NT2/D1 (cell line): ENCODE results near the gene ATP1A1.

ENCODE experiments used
- DNase-seq: peaks from one replicate; pipeline ENCODE4 v3.0.0-alpha.2; 2011; ENCODE audit warnings: low read depth, low spot score
- H3K27me3 ChIP-seq: 2 replicates; pipeline ENCODE4 v1.6.0; 2011; ENCODE audit warnings: mild to moderate bottlenecking; ENCODE audit not compliant: insufficient read length, insufficient read depth
- H3K36me3 ChIP-seq: 2 replicates; pipeline ENCODE4 v1.6.1; 2011; ENCODE audit warnings: mild to moderate bottlenecking, low read length, mixed read lengths; ENCODE audit not compliant: insufficient read depth, insufficient read length
- H3K4me1 ChIP-seq: 2 replicates; pipeline ENCODE4 v1.5.1; 2011; ENCODE audit not compliant: insufficient read depth, insufficient read length
- H3K4me3 ChIP-seq: 2 replicates; pipeline ENCODE4 v1.5.1; 2011; ENCODE audit warnings: low read depth; ENCODE audit not compliant: insufficient read length
- H3K9ac ChIP-seq: 2 replicates; pipeline ENCODE4 v1.6.0; 2011; ENCODE audit warnings: low read depth; ENCODE audit not compliant: insufficient read length
- H3K9me3 ChIP-seq: 2 replicates; pipeline ENCODE4 v1.5.1; 2011; ENCODE audit warnings: mild to moderate bottlenecking, low read length; ENCODE audit not compliant: insufficient read depth
- SUZ12 ChIP-seq: IDR thresholded peaks from 2 replicates; pipeline ENCODE4 v1.6.1; 2011; ENCODE audit not compliant: insufficient read length, insufficient read depth; ENCODE audit errors: extremely low read depth
- YY1 ChIP-seq: IDR thresholded peaks from 2 replicates; pipeline ENCODE4 v1.6.1; 2011; ENCODE audit not compliant: insufficient read length, insufficient read depth
- ZNF274 ChIP-seq: IDR thresholded peaks from 2 replicates; pipeline ENCODE4 v1.6.1; 2011; ENCODE audit warnings: mild to moderate bottlenecking, low read depth, low read length

Gene ATP1A1

DNA sequence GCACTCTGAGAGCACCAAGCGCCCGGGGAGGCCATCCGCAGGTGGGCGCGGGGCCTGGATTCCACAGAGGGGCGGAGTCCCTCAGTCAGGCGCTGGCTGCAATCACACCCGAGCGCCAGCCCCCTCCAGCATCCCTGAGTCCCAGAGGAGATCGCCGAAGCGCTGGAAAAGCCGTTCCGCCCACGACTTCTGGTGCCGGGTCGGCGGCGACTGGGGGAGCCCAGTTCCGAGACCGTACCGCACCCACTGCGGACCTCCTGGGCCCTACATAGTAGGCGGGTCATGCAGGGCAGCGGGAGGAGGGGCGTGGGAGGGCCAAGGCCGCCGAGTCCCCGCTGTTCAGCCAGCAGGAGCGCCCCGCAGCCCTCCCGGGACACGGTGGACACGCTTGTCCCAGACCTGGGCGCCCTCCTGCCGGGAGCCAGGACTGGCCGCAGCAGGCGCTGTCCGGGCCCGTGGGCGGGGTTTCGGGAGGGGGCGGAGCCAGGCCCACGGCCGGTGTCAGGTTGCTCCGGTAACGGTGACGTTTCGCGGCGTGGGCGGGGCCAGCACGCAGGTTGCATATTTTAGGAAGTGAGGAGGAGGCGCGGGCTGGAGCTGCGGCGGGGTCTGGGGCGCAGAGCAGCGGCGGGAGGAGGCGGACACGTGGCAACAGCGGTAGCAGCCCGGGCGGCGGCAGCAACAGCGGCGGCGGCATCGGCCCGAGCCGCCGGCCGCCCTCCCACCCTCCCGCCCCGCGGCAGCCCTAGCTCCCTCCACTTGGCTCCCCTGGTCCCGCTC is at the start of gene ATP1A1:
TSS of gene ATP1A1 (plus strand) at position 594 of the 780 bp plus-strand sequence. CDS start 268 bp downstream, outside the sequence.
- Histone ChIP-seq H3K9me3 (no peaks in the 10 kb centered on the region), H3K27me3 (peaks cover 28% of the 10 kb centered on the region), H3K9ac (peak within 1 kb of the TSS; percentile 92), H3K4me1 (peaks cover 7% of the 10 kb centered on the region), H3K36me3 (peaks cover 15% of the 10 kb centered on the region), H3K4me3 (peak within 1 kb of the TSS; percentile 76)
- peak; percentile 97 for DNase-seq
- no peak for TF ChIP-seq YY1
- no peak for TF ChIP-seq ZNF274
- TF ChIP-seq SUZ12 = no peak

DNA sequence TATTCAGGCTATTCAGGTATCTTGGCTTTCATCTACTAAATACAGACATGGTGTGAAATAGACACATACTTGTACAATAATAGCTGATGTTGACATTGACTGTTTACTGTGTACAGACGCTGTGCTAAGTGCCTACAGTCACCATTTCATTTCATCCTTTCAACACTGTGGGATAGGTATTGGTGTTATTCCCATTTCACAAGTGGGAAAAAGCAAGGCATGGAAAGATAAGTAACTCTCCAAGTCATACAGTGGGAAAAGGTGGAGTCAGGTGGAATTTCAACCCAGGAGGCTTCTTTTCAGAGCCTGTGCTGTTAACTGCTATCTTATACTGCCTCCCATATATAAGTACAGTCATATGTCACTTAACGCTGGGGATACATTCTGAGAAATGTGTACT is 49.6 kb upstream of the ATP1A1 start:
- no peaks in the 10 kb centered on the region for H3K9me3 ChIP-seq
- no peak for TF ChIP-seq YY1
- no peak for TF ChIP-seq SUZ12
- TF ChIP-seq ZNF274 = no peak
- H3K36me3 ChIP-seq = no peaks in the 10 kb centered on the region
- H3K4me1 ChIP-seq = no peaks in the 10 kb centered on the region
- no peaks in the 10 kb centered on the region for H3K27me3 ChIP-seq
- no peak overlapping the region for H3K4me3 ChIP-seq
- DNase-seq = no peak
- no peak overlapping the region for H3K9ac ChIP-seq

DNA sequence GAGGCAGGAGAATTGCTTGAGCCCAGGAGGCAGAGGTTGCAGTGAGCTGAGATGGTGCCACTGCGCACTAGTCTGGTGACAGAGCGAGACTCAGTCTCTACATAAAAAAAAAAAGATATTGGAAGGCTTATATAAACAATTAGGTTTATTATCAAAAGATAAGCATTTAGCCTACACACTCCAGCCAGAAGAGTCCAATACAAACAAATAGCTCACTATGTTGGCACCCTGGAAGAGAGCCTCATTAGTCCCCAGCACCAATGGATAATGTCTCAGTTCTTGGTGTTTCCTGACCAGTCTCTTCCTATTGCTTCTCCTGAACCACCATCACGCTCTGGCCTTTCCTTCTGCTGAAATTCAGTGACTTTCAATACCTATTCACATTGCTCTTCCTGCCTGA is 48.6 kb upstream of the ATP1A1 start:
- no peak overlapping the region for H3K9ac ChIP-seq
- DNase-seq = no peak
- TF ChIP-seq YY1 = no peak
- TF ChIP-seq SUZ12 = no peak
- TF ChIP-seq ZNF274 = no peak
- H3K27me3 ChIP-seq = no peaks in the 10 kb centered on the region
- H3K36me3 ChIP-seq = no peaks in the 10 kb centered on the region
- no peak overlapping the region for H3K4me3 ChIP-seq
- H3K4me1 ChIP-seq = no peaks in the 10 kb centered on the region
- H3K9me3 ChIP-seq = no peaks in the 10 kb centered on the region

DNA sequence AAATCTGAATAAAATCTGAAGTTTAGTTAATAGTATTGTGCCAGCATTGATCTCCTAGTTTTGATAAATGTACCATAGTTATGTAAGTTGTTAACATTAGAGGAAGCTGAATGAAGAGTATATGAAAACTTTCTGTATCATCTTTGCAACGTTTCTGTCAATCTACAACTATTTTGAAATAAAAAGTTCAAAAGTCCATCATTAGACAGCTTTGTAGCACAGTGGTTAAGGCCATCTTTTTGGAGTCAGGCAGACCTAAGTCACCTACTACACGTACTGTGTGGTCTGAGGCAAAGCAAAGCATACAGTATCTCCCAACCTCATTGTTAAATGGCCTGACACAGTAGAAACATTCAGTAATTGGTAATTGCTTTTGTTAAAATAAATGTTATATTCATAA is 47.9 kb upstream of the ATP1A1 start:
- Histone ChIP-seq H3K4me3 (no peak overlapping the region), H3K4me1 (no peaks in the 10 kb centered on the region), H3K9me3 (no peaks in the 10 kb centered on the region), H3K36me3 (no peaks in the 10 kb centered on the region), H3K27me3 (no peaks in the 10 kb centered on the region), H3K9ac (no peak overlapping the region)
- DNase-seq = no peak
- TF ChIP-seq SUZ12 (no peak), YY1 (no peak), ZNF274 (no peak)

DNA sequence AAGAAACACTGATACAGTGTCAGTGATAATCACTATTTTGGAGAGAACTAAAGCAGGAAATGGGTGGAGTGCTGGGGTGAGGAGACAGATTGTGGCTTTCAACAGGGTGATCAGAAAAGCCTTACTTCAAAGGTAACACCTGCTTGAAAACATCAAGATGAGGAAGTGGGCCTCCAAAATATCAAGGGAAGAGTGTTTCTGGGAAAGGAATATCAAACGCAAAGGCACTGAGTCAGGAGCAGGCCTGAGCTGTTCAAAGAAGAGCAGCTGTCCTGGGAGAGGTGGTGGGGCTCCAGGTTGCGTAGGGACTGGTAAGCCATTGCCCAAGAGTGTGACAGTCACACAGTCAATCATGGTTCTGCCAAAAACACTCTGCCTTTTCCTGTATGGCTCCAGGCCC is 47.1 kb upstream of the ATP1A1 start:
- Histone ChIP-seq H3K36me3 (no peaks in the 10 kb centered on the region), H3K4me3 (no peak overlapping the region), H3K9ac (no peak overlapping the region), H3K4me1 (no peaks in the 10 kb centered on the region), H3K9me3 (no peaks in the 10 kb centered on the region), H3K27me3 (no peaks in the 10 kb centered on the region)
- TF ChIP-seq ZNF274 (no peak), YY1 (no peak), SUZ12 (no peak)
- no peak for DNase-seq

DNA sequence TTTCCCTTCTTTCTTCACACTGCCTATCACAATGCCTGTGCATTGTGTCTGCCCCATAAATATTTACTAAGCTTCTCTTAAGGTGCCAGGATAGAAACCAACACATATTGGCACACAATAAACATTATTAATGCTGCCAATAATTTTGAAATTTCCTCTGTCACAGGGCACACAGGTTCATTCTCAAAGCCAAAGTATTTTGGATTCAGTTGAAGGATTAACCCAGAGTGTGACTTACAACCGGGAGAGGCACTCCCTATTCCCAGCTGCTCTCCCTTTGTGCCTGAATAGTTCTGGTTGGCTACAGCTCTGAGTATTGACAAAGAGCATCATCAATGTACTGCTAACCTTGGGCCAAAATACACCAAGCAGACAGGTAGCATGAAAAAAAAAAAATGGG is 46.6 kb upstream of the ATP1A1 start:
- no peak for TF ChIP-seq SUZ12
- no peak for TF ChIP-seq YY1
- no peak for TF ChIP-seq ZNF274
- no peak overlapping the region for H3K4me3 ChIP-seq
- no peak for DNase-seq
- H3K9me3 ChIP-seq = no peaks in the 10 kb centered on the region
- H3K4me1 ChIP-seq = no peaks in the 10 kb centered on the region
- no peak overlapping the region for H3K9ac ChIP-seq
- no peaks in the 10 kb centered on the region for H3K27me3 ChIP-seq
- no peaks in the 10 kb centered on the region for H3K36me3 ChIP-seq

DNA sequence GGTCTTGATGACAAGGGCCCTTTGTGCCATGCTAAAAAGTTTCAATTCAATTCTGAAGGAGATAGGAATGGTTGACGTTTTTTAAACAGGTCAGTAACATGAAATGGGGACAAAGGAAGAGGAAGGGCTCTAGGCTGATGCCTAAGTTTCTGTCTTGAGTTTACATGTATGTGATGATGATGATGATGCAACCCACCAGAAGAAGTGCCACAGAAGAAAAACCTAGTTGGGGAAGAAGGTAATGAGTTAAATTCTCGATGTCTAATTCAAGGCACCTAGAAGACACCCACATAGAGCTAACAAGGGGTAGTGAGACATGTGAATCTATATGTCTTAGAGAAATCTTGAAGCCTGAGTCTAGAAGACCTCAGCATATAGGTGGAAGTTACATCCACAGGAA is 44.4 kb upstream of the ATP1A1 start:
- no peaks in the 10 kb centered on the region for H3K9me3 ChIP-seq
- no peak for TF ChIP-seq YY1
- no peak for TF ChIP-seq SUZ12
- no peak for TF ChIP-seq ZNF274
- H3K27me3 ChIP-seq = no peaks in the 10 kb centered on the region
- H3K4me3 ChIP-seq = no peak overlapping the region
- H3K36me3 ChIP-seq = no peaks in the 10 kb centered on the region
- no peak overlapping the region for H3K9ac ChIP-seq
- no peak for DNase-seq
- H3K4me1 ChIP-seq = no peaks in the 10 kb centered on the region
